OCI-LY7 (cell line): ENCODE results near the gene MAPK4. TPM values are rescaled to one million over a fixed set of nuclear protein-coding genes. Genes with fewer than 3 reads are reported as not detected.

Experiments
- BruUV-seq: library from RNA; stranded (reverse); fragments of 400-500 nt; replicated peaks from 2 replicates; lab custom pipeline; 2021; lab: Mats Ljungman, UMichigan
- CTCF ChIA-PET: fragments of 300-600 bp; sonication (Branson Sonifier 250); formaldehyde crosslinking; loops from one replicate; lab custom pipeline; 2022; ENCODE audit warnings: antibody characterized with exemption; ENCODE audit not compliant: unreplicated experiment; lab: Charles Lee
- POLR2A ChIA-PET: fragments of 300-600 bp; sonication (Branson Sonifier 250); formaldehyde crosslinking; loops from one replicate; lab custom pipeline; 2022; ENCODE audit warnings: antibody characterized with exemption; lab: Charles Lee
- DNase-seq: peaks from one replicate; pipeline ENCODE4 v3.0.0-alpha.2; 2015; ENCODE audit warnings: low spot score
- H2AFZ ChIP-seq: fragments of 200-600 bp; sonication (generic), shearing (Covaris generic); 2 replicates; pipeline ENCODE4 v1.6.1; 2014; ENCODE audit warnings: mild to moderate bottlenecking, antibody characterized with exemption, low read length, moderate library complexity
- H3K27ac ChIP-seq: fragments of 200-600 bp; sonication (generic); 2 replicates; pipeline ENCODE4 v1.5.1; 2014; ENCODE audit warnings: mixed run types, low read depth, mild to moderate bottlenecking, moderate library complexity, low read length, inconsistent platforms; ENCODE audit not compliant: poor library complexity, severe bottlenecking
- H3K36me3 ChIP-seq: fragments of 200-600 bp; sonication (generic); 2 replicates; pipeline ENCODE4 v1.6.1; 2014; ENCODE audit warnings: mild to moderate bottlenecking, antibody characterized with exemption, low read length, moderate library complexity, mixed read lengths; ENCODE audit not compliant: insufficient read depth
- H3K4me1 ChIP-seq: fragments of 200-600 bp; sonication (generic); 2 replicates; pipeline ENCODE4 v1.5.1; 2014; ENCODE audit warnings: mild to moderate bottlenecking, low read length; ENCODE audit not compliant: insufficient read depth, poor library complexity, severe bottlenecking
- H3K4me2 ChIP-seq: fragments of 200-600 bp; sonication (generic); 2 replicates; pipeline ENCODE4 v1.6.1; 2014; ENCODE audit warnings: mild to moderate bottlenecking, low read length
- H3K4me3 ChIP-seq: fragments of 200-600 bp; sonication (generic); 2 replicates; pipeline ENCODE4 v1.5.1; 2014; ENCODE audit warnings: mild to moderate bottlenecking, low read depth, low read length; ENCODE audit not compliant: poor library complexity, severe bottlenecking
- H3K79me2 ChIP-seq: fragments of 200-600 bp; sonication (generic); 2 replicates; pipeline ENCODE4 v1.6.1; 2016; ENCODE audit warnings: low read depth, mild to moderate bottlenecking, low read length, moderate library complexity, mixed read lengths; ENCODE audit not compliant: insufficient read depth
- H3K9me2 ChIP-seq: fragments of 200-600 bp; sonication (generic); 2 replicates; pipeline ENCODE4 v1.6.1; 2016; ENCODE audit warnings: mild to moderate bottlenecking, low read length, mixed read lengths; ENCODE audit not compliant: insufficient read depth
- H3K9me3 ChIP-seq: fragments of 200-600 bp; sonication (generic); 2 replicates; pipeline ENCODE4 v1.6.1; 2014; ENCODE audit warnings: mild to moderate bottlenecking, mixed run types, low read length, mixed read lengths
- H4K20me1 ChIP-seq: fragments of 200-600 bp; sonication (generic); 2 replicates; pipeline ENCODE4 v1.6.1; 2014; ENCODE audit warnings: mild to moderate bottlenecking, antibody characterized with exemption, low read length, moderate library complexity, mixed read lengths; ENCODE audit not compliant: insufficient read depth
- CTCF ChIP-seq: fragments of 200-600 bp; sonication (generic); conservative IDR thresholded peaks from 2 replicates; pipeline ENCODE4 v1.5.1; 2014; ENCODE audit warnings: mild to moderate bottlenecking, antibody characterized with exemption, low read length, moderate library complexity, mixed read lengths
- EZH2phosphoT487 ChIP-seq: fragments of 200-600 bp; sonication (generic); IDR thresholded peaks from 2 replicates; pipeline ENCODE4 v1.6.1; 2018; ENCODE audit warnings: low read depth, borderline replicate concordance, mild to moderate bottlenecking, mixed run types, antibody characterized with exemption, low read length, moderate library complexity, mixed read lengths
- intact Hi-C: fragments of 100-400 bp; cut with micrococcal nuclease; formaldehyde crosslinking; loops from one replicate; pipeline ENCODE4 v1.10.0; 2022; ENCODE audit not compliant: unreplicated experiment
- total RNA-seq, 2 experiments: library from RNA; depleted of rRNA in 1 of 2; stranded (reverse); fragments of >200 nt in 1 of 2; shearing (Covaris generic) in 1 of 2; gene quantifications; 2 replicates each; pipeline ENCODE4 v1.2.3, GENCODE V29; 2014 to 2022

The MAPK4 gene
- total RNA-seq, 2 experiments from 2014 or later = not detected

- Histone ChIP-seq H3K9me3 (no peaks in the 10 kb centered on the region), H4K20me1 (no peaks in the 10 kb centered on the region), H3K9me2 (no peaks in the 10 kb centered on the region), H3K4me2 (no peak overlapping the region), H2AFZ (no peak overlapping the region), H3K79me2 (no peaks in the 10 kb centered on the region), H3K27ac (no peak overlapping the region), H3K36me3 (no peaks in the 10 kb centered on the region), H3K4me3 (no peak overlapping the region), H3K4me1 (no peaks in the 10 kb centered on the region)
- POLR2A ChIA-PET = no interaction called here
- intact Hi-C loops = no loop called here
- CTCF ChIA-PET = no interaction called here
- TF ChIP-seq CTCF = no peak
- no peak for TF ChIP-seq EZH2phosphoT487
- BruUV-seq = no TSS peak
- DNase-seq = no peak
Observed at GRCh38 chr18:50558157-50558556, 1.7 kb upstream of the MAPK4 start.

GRCh38 chr18:50558948-50559751 lies 737 bp upstream of the MAPK4 start:
- no peaks in the 10 kb centered on the region for H4K20me1 ChIP-seq
- no peak overlapping the region for H3K4me2 ChIP-seq
- no TSS peak for BruUV-seq
- no peak for TF ChIP-seq EZH2phosphoT487
- no peak for TF ChIP-seq CTCF
- no peaks in the 10 kb centered on the region for H3K9me2 ChIP-seq
- H3K4me1 ChIP-seq = no peaks in the 10 kb centered on the region
- intact Hi-C loops = no loop called here
- no peaks in the 10 kb centered on the region for H3K9me3 ChIP-seq
- no peaks in the 10 kb centered on the region for H3K79me2 ChIP-seq
- no peaks in the 10 kb centered on the region for H3K36me3 ChIP-seq
- no peak for DNase-seq
- no peak overlapping the region for H2AFZ ChIP-seq
- H3K27ac ChIP-seq = no peak overlapping the region
- ChIA-PET CTCF (no interaction called here), POLR2A (no interaction called here)
- H3K4me3 ChIP-seq = no peak overlapping the region
